ENCODE measurements around the gene TLCD2.

TLCD2 gene

DNA sequence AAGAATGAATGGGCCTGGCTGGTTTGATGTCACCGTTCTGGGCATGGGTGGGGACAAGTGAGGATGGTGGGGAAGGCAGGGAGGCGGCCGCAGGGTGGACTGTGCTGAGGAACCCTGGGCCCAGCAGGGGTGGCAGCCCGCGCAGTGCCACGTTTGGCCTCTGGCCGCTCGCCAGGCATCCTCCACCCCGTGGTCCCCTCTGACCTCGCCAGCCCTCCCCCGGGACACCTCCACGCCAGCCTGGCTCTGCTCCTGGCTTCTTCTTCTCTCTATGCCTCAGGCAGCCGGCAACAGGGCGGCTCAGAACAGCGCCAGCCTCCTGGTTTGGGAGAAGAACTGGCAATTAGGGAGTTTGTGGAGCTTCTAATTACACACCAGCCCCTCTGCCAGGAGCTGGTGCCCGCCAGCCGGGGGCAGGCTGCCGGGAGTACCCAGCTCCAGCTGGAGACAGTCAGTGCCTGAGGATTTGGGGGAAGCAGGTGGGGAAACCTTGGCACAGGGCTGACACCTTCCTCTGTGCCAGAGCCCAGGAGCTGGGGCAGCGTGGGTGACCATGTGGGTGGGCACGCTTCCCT lies 45.2 kb upstream of the TLCD2 start:
- Histone ChIP-seq H2AFZ (ENCODE audit: low read depth) (no peak overlapping the region), H4K20me1 (ENCODE audit: insufficient read depth) (no peaks in the 10 kb centered on the region), H3K27ac (no peak overlapping the region)

DNA sequence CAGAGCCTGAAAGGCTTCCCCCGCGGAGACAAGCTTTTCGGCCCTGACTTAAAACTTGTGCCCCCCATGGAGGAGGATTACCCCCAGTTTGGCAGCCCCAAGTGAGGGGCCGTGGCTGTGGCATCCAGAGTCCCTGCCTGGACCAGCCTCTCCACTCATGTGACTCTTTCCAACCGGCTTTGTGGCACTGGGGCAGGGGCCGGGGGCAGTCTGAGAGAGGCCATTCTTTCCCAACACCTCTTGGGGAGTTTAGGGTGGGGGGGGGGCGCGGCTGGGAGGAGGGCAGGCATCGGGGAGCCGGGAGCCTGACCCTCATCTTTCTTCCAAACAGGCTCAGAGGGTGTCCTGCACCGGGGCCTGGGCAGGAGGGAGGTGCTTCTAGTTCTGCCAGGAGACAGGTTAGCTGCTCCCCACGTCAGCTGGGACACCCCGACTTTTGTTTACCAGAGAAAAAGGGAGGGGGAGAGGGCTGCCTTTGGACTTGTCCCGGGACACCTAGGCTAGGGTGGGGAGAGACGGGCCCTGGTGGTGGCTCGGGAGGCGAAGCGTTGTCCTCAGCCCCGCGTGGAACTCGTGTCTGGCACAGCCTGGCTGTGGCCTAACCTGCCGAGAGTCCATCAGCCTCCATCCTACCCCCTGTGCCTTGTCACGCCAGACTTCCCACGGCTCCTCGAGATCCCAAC lies 44.4 kb upstream of the TLCD2 start:
- Histone ChIP-seq H3K4me3 (IDR thresholded peaks at IDR 0.05; ENCODE audit: insufficient read depth, low read depth, low read length) (no peak overlapping the region), H3K4me2 (no peak overlapping the region), H3K4me1 (ENCODE audit: low read depth, poor library complexity, severe bottlenecking) (no peaks in the 10 kb centered on the region), H3K79me2 (ENCODE audit: insufficient read depth, low read depth) (no peaks in the 10 kb centered on the region), H3K9ac (no peak overlapping the region), H3K27ac (no peak overlapping the region), H2AFZ (ENCODE audit: low read depth) (no peak overlapping the region), H3K27me3 (ENCODE audit: insufficient read depth, low read depth) (no peaks in the 10 kb centered on the region), H3K36me3 (ENCODE audit: insufficient read depth) (no peaks in the 10 kb centered on the region), H4K20me1 (ENCODE audit: insufficient read depth) (no peaks in the 10 kb centered on the region)
- TF ChIP-seq, protein P1, sequence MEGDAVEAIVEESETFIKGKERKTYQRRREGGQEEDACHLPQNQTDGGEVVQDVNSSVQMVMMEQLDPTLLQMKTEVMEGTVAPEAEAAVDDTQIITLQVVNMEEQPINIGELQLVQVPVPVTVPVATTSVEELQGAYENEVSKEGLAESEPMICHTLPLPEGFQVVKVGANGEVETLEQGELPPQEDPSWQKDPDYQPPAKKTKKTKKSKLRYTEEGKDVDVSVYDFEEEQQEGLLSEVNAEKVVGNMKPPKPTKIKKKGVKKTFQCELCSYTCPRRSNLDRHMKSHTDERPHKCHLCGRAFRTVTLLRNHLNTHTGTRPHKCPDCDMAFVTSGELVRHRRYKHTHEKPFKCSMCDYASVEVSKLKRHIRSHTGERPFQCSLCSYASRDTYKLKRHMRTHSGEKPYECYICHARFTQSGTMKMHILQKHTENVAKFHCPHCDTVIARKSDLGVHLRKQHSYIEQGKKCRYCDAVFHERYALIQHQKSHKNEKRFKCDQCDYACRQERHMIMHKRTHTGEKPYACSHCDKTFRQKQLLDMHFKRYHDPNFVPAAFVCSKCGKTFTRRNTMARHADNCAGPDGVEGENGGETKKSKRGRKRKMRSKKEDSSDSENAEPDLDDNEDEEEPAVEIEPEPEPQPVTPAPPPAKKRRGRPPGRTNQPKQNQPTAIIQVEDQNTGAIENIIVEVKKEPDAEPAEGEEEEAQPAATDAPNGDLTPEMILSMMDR (conservative IDR thresholded peaks at IDR 0.05; ENCODE audit: low read depth, low read length): no peak

More for the DNA sequence above, 45.2 kb upstream of the TLCD2 start:
- no peaks in the 10 kb centered on the region for H3K27me3 ChIP-seq (ENCODE audit: insufficient read depth, low read depth)
- H3K36me3 ChIP-seq (ENCODE audit: insufficient read depth): no peaks in the 10 kb centered on the region
- no peaks in the 10 kb centered on the region for H3K4me1 ChIP-seq (ENCODE audit: low read depth, poor library complexity, severe bottlenecking)
- H3K4me2 ChIP-seq: no peak overlapping the region
- no peaks in the 10 kb centered on the region for H3K79me2 ChIP-seq (ENCODE audit: insufficient read depth, low read depth)
- TF ChIP-seq, protein P1 (conservative IDR thresholded peaks at IDR 0.05; ENCODE audit: low read depth, low read length): no peak
- no peak overlapping the region for H3K4me3 ChIP-seq (IDR thresholded peaks at IDR 0.05; ENCODE audit: insufficient read depth, low read depth, low read length)
- H3K9ac ChIP-seq: no peak overlapping the region

DNA sequence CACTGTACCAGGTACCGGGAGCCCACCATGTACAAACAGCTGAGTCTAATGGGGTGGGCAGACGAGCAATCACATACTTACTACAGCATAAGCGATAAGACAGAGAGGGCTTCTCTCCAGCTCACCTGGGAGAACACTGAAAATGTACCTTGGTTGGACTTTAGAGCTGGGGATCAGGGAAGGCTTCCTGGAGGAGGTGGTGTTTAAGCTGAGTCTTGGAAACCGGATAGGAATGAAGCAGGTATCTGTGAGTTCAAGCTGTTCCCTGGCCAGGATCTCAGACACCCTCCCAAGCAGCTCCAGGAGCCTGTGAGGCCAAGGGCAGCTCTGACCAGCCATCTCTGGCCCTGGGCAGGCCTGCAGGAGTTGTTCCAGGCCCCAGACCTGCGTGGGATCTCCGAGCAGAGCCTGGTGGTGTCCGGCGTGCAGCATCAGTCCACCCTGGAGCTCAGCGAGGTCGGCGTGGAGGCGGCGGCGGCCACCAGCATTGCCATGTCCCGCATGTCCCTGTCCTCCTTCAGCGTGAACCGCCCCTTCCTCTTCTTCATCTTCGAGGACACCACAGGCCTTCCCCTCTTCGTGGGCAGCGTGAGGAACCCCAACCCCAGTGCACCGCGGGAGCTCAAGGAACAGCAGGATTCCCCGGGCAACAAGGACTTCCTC lies 43.7 kb upstream of the TLCD2 start:
- Histone ChIP-seq H2AFZ (ENCODE audit: low read depth) (no peak overlapping the region), H3K4me2 (no peak overlapping the region), H4K20me1 (ENCODE audit: insufficient read depth) (no peaks in the 10 kb centered on the region), H3K9ac (no peak overlapping the region), H3K27ac (no peak overlapping the region), H3K79me2 (ENCODE audit: insufficient read depth, low read depth) (no peaks in the 10 kb centered on the region), H3K4me3 (IDR thresholded peaks at IDR 0.05; ENCODE audit: insufficient read depth, low read depth, low read length) (no peak overlapping the region), H3K4me1 (ENCODE audit: low read depth, poor library complexity, severe bottlenecking) (no peaks in the 10 kb centered on the region), H3K36me3 (ENCODE audit: insufficient read depth) (no peaks in the 10 kb centered on the region), H3K27me3 (ENCODE audit: insufficient read depth, low read depth) (no peaks in the 10 kb centered on the region)
- TF ChIP-seq, protein P1 (conservative IDR thresholded peaks at IDR 0.05; ENCODE audit: low read depth, low read length): no peak

DNA sequence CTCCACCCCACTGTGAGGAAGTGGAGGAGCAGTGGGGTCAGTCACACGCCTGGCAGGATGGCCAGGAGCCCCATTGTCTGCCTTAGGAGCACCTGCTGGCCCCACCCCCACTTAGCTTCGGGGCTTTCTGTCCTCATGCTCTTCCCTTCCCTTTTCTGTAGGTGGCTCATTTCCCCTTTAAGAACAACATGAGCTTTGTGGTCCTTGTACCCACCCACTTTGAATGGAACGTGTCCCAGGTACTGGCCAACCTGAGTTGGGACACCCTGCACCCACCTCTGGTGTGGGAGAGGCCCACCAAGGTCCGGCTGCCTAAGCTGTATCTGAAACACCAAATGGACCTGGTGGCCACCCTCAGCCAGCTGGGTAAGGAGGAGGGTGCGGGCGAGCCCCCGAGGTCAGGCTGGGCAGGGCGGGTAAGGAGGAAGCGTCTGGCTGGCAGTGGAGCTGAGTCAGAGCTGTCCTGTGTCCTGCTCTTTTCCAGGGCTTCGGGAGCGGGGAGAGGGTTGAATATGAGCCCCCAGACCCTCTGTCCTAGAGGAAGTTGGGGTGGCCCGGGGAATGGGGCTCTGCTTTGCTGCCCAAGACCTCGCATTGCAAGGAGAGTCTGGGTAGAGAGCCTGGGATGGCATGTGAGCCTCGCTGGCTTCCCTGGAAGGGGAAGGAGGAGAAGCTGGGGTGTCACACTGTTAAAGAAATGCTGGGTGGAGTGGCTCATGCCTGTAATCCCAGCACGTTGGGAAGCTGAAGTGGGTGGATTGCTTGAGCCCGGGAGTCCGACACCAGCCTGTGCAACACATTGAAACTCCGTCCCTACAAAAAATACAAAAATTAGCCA lies 42.5 kb upstream of the TLCD2 start:
- H3K27me3 ChIP-seq (ENCODE audit: insufficient read depth, low read depth): no peaks in the 10 kb centered on the region
- no peaks in the 10 kb centered on the region for H3K79me2 ChIP-seq (ENCODE audit: insufficient read depth, low read depth)
- TF ChIP-seq, protein P1 (conservative IDR thresholded peaks at IDR 0.05; ENCODE audit: low read depth, low read length): no peak
- no peaks in the 10 kb centered on the region for H3K36me3 ChIP-seq (ENCODE audit: insufficient read depth)
- no peaks in the 10 kb centered on the region for H3K4me1 ChIP-seq (ENCODE audit: low read depth, poor library complexity, severe bottlenecking)
- no peak overlapping the region for H3K4me3 ChIP-seq (IDR thresholded peaks at IDR 0.05; ENCODE audit: insufficient read depth, low read depth, low read length)
- H3K27ac ChIP-seq: no peak overlapping the region
- no peaks in the 10 kb centered on the region for H4K20me1 ChIP-seq (ENCODE audit: insufficient read depth)
- H3K9ac ChIP-seq: no peak overlapping the region
- H2AFZ ChIP-seq (ENCODE audit: low read depth): no peak overlapping the region
- no peak overlapping the region for H3K4me2 ChIP-seq
